Adrenal gland (tissue), 12 donors: Measurements from ENCODE around the gene PELI3. TPM values are rescaled to one million over a fixed set of nuclear protein-coding genes. Genes with fewer than 3 reads are reported as not detected.

Experiments
- DNase-seq, 7 donors: peaks; one replicate each; pipeline ENCODE4 v3.0.0-alpha.2; 2019 to 2020
- H3K27ac ChIP-seq, 5 donors: fragments of 200-600 bp; sonication (generic) in 4 of 5; 1 replicate in 3 of 5; 2 replicates in 2 of 5; pipeline versions ENCODE4 v1.5.1 to v1.8.0; 2016 to 2020; ENCODE audit warnings: mild to moderate bottlenecking in 1 of 5
- H3K27me3 ChIP-seq: fragments of 200-600 bp; 2 replicates; pipeline ENCODE4 v1.8.0; 2021
- H3K36me3 ChIP-seq, 2 donors: fragments of 200-600 bp; replicated peaks in 1 of 2; 1 replicate in 1 of 2; 2 replicates in 1 of 2; pipeline versions ENCODE4 v1.5.1 to v1.8.0; 2018 to 2022
- H3K4me1 ChIP-seq, 2 donors: fragments of 200-600 bp; replicated peaks in 1 of 2; 1 replicate in 1 of 2; 2 replicates in 1 of 2; pipeline versions ENCODE4 v1.5.1 to v1.8.0; 2018 to 2021
- H3K4me3 ChIP-seq, 4 donors: fragments of 200-600 bp; sonication (generic) in 3 of 4; one replicate each; pipeline ENCODE4 v1.5.1; 2016 to 2018
- H3K9me3 ChIP-seq, 3 donors: fragments of 200-600 bp; sonication (generic) in 1 of 3; replicated peaks in 1 of 3; 1 replicate in 2 of 3; 2 replicates in 1 of 3; pipeline versions ENCODE4 v1.5.1 to v1.8.0; 2016 to 2021
- POLR2A ChIP-seq, 2 donors: fragments of 450-650 bp; IDR thresholded peaks; one replicate each; pipeline ENCODE4 v1.6.1; 2017; ENCODE audit warnings: antibody characterized with exemption in 2 of 2, mild to moderate bottlenecking in 2 of 2, moderate library complexity in 1 of 2
- WGBS, 4 donors: extraction: QIAGEN DNeasy Blood & Tissue Kit in 2 of 4; methylation state at CpG; one replicate each; pipeline versions ENCODE4 v1.1.5 to v1.1.7; 2013 to 2017; 5-methylcytosine and 5-hydroxymethylcytosine counted together
- intact Hi-C, 2 donors: fragments of 100-400 bp; cut with DNase I; formaldehyde crosslinking; loops; one replicate each; pipeline versions ENCODE4 v1.14.1 to v1.15.0; 2022 to 2023
- polyA plus RNA-seq, 3 donors: library from polyadenylated mRNA; stranded (reverse); fragments of 200-250 nt in 2 of 3; fragments of 350-450 nt in 1 of 3; fragmentation: Illumina TruSeq in 1 of 3; extraction: RNeasy Lipid Tissue Mini Kit (QIAGEN cat#74804) in 1 of 3; gene quantifications; one replicate each; pipeline ENCODE4 v1.2.3, GENCODE V29; 2013 to 2014
- total RNA-seq, 9 donors: library from RNA; depleted of rRNA in 4 of 9; stranded (reverse); fragments of >200 nt in 4 of 9; fragments of 120-200 nt in 1 of 9; fragmentation: NEBNext Ultra II Directional in 1 of 9; extraction: Animal tissue kit (Norgen Biotek cat#: 25700) in 1 of 9; gene quantifications; one replicate each; pipeline versions ENCODE4 v1.1.0 to v1.2.4, GENCODE V29; 2013 to 2023
- TF ChIP-seq, protein P1 (sequence below), 6 experiments: fragments of 450-650 bp in 4 of 6; fragments of 200-600 bp in 2 of 6; sonication (generic) in 1 of 6; IDR thresholded peaks; 1 replicate in 5 of 6; 2 replicates in 1 of 6; pipeline versions ENCODE4 v1.5.1 to v1.8.0; 2016 to 2021; ENCODE audit warnings: antibody characterized with exemption in 6 of 6, mild to moderate bottlenecking in 2 of 6, moderate library complexity in 1 of 6
- donor health status: healthy with polysubstance abuse.
- donor health status: Bipolar disorder and iron deficiency.
- donor health status: DM: yes; HTN: yes; CAD: no.
- donor health status: DM: no; HTN: no; CAD: no.
- donor health status: DM: no; HTN: no; CAD: no.
- donor health status: DM: yes; HTN: yes; CAD: no.

Gene PELI3
- total and polyA plus RNA-seq, 12 donors, result 6.4 to 34.3 (median 19.0) TPM

DNA sequence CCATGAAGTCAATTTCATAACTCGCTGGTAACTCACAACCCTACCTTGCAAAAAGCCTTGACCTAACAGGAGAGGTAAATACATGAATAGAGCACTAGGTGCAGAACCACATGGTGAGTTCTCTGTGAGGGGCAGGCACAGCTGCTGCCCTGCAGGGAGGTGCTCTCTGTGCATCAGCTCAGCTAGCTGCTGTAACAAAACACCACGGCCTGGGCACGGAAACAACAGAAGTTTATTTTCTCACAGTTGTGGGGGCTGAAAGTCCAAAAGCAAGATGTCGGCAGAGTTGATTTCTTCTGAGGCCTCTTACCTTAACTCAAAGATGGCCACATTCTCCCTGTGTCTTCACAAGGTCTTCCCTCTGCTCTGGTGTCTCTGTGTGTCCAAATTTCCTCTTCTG is 15.0 kb upstream of the PELI3 start:
- Histone ChIP-seq H3K27me3 (no peaks in the 10 kb centered on the region), H3K36me3 (no peaks in the 10 kb centered on the region), H3K9me3 (no peaks in the 10 kb centered on the region), H3K27ac (no peak overlapping the region), H3K4me1 (no peaks in the 10 kb centered on the region), H3K4me3 (no peak overlapping the region)
- intact Hi-C loops, result no loop called here
- TF ChIP-seq, protein P1, sequence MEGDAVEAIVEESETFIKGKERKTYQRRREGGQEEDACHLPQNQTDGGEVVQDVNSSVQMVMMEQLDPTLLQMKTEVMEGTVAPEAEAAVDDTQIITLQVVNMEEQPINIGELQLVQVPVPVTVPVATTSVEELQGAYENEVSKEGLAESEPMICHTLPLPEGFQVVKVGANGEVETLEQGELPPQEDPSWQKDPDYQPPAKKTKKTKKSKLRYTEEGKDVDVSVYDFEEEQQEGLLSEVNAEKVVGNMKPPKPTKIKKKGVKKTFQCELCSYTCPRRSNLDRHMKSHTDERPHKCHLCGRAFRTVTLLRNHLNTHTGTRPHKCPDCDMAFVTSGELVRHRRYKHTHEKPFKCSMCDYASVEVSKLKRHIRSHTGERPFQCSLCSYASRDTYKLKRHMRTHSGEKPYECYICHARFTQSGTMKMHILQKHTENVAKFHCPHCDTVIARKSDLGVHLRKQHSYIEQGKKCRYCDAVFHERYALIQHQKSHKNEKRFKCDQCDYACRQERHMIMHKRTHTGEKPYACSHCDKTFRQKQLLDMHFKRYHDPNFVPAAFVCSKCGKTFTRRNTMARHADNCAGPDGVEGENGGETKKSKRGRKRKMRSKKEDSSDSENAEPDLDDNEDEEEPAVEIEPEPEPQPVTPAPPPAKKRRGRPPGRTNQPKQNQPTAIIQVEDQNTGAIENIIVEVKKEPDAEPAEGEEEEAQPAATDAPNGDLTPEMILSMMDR (IDR thresholded peaks at IDR 0.05), result no peak
- no peak for TF ChIP-seq POLR2A (IDR thresholded peaks at IDR 0.05)
- WGBS, 4 donors, result 78 to 92% (median 83%) methylated on average over 4 of the region's 4 CpGs
- DNase-seq, result no peak

DNA sequence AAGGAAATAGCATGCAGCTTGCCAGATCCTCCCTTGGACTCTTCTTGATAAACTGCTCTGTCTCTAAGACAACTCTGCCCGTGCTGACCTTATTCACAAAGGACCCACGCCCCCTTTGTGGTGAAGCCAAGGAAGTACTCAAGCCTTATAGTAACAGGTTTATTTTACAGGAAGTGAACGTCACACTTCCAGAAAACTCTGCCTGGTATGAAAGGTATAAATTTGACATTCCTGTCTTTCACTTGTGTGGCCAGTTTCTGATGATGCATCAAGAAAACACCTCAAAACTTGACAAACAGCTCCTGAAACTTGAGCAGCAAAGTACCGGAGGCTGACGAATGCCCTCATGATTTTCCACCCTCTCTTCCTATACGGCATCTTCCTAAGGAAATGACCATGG is 12.5 kb upstream of the PELI3 start:
- Histone ChIP-seq H3K4me1 (no peaks in the 10 kb centered on the region), H3K27me3 (no peaks in the 10 kb centered on the region), H3K4me3 (no peak overlapping the region), H3K9me3 (no peaks in the 10 kb centered on the region), H3K27ac (no peak overlapping the region), H3K36me3 (no peaks in the 10 kb centered on the region)
- no peak for TF ChIP-seq POLR2A (IDR thresholded peaks at IDR 0.05)
- TF ChIP-seq, protein P1 (IDR thresholded peaks at IDR 0.05), result no peak
- 31 to 40% (median 36%) methylated on average over 6 of the region's 6 CpGs for WGBS, 4 donors
- no peak for DNase-seq
- intact Hi-C loops, result no loop called here

DNA sequence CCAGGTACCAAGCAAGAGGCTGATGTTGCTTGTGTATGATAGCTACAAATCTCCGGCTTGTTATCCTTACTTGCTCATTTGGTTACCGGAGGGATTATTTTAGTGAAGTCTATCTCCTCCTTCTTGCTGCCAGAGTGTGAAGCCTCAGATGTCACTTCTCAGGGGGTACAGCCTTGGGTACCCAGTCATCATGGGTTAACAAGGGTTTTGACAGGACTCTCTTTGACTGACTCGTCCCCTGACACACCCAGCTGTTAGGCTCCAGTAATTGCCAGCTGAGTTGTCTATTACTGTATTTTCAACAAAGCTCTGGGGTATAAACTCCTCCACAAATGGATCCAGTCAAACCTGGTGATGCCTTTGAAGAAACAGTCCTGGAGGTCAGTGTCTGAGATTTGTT is 11.9 kb upstream of the PELI3 start:
- no peaks in the 10 kb centered on the region for H3K27me3 ChIP-seq
- H3K4me3 ChIP-seq, result no peak overlapping the region
- TF ChIP-seq, protein P1 (IDR thresholded peaks at IDR 0.05), result no peak
- TF ChIP-seq POLR2A (IDR thresholded peaks at IDR 0.05), result no peak
- H3K36me3 ChIP-seq, result no peaks in the 10 kb centered on the region
- H3K9me3 ChIP-seq, result no peaks in the 10 kb centered on the region
- no peak overlapping the region for H3K27ac ChIP-seq
- no peaks in the 10 kb centered on the region for H3K4me1 ChIP-seq
- DNase-seq, result no peak
- 27 to 60% (median 49%) methylated on average over 3 of the region's 3 CpGs for WGBS, 4 donors
- intact Hi-C loops, result no loop called here

DNA sequence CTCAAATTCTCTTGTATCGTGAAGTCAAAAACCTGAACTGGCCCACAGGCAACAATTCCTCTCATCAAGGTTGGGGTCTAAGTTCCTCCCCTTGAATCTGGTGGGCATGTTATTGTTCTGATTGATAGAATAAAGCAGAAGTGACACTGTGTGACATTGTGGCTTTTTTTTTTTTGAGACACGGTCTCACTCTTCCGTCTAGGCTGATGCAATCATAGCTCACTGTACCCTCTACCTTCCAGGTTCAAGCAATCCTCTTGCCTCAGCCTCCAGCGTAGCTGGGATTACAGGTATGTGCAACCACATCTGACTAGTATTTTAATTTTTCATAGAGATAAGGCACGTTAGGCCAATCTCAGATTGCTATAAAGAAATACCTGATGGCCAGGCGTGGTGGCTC is 8.9 kb upstream of the PELI3 start:
- 75 to 88% (median 82%) methylated on average over 6 of the region's 6 CpGs for WGBS, 4 donors
- Histone ChIP-seq H3K27ac (no peak overlapping the region), H3K4me1 (no peaks in the 10 kb centered on the region), H3K27me3 (no peaks in the 10 kb centered on the region), H3K9me3 (no peaks in the 10 kb centered on the region), H3K4me3 (no peak overlapping the region), H3K36me3 (no peaks in the 10 kb centered on the region)
- no peak for TF ChIP-seq POLR2A (IDR thresholded peaks at IDR 0.05)
- TF ChIP-seq, protein P1 (IDR thresholded peaks at IDR 0.05), result no peak
- no peak for DNase-seq
- intact Hi-C loops, result no loop called here
